HepG2 (cell line): ENCODE results near the gene NFATC2. TPM values are rescaled to one million over a fixed set of nuclear protein-coding genes. Genes with fewer than 3 reads are reported as not detected.
A peak's percentile ranks its signal among the peaks of the same experiment; 100 is the strongest.

Source experiments
- ATAC-seq: fragments of 200-7000 bp; cut with Tn5 transposase; 3 replicates; pipeline ENCODE4 v1.9.1; 2020; ENCODE audit warnings: mild to moderate bottlenecking, moderate library complexity
- BruUV-seq: library from RNA; stranded (reverse); fragments of 400-500 nt; replicated peaks from 2 replicates; lab custom pipeline; 2021; lab: Mats Ljungman, UMichigan
- CTCF ChIA-PET: fragments of 300-600 bp; formaldehyde crosslinking; extraction: SDS; loops from one replicate; lab custom pipeline; 2021; ENCODE audit warnings: low total read pairs, inconsistent platforms, low intra/inter-chr PET ratio; lab: Yijun Ruan, JAX
- POLR2A ChIA-PET: fragments of 350-600 bp; sonication (Branson Sonifier 250); formaldehyde crosslinking; loops from one replicate; lab custom pipeline; 2020; ENCODE audit warnings: antibody characterized with exemption, inconsistent platforms; lab: Yijun Ruan, JAX
- DNase-seq: peaks from one replicate; pipeline ENCODE4 v3.0.0-alpha.2; 2015; ENCODE audit warnings: low spot score
- FAIRE-seq: peaks from 3 replicates; lab custom pipeline; 2011; peaks lifted over from hg19 to GRCh38; lab: Jason Lieb, UNC
- H2AFZ ChIP-seq: one replicate; pipeline ENCODE4 v1.6.1; 2011; ENCODE audit warnings: low read length, inconsistent platforms
- H3K27ac ChIP-seq: fragments of 300-600 bp; 3 replicates; pipeline ENCODE4 v1.8.0; 2011; ENCODE audit warnings: mixed run types, mild to moderate bottlenecking, mixed read lengths, low read length, inconsistent platforms; ENCODE audit not compliant: insufficient read depth; ENCODE audit errors: extremely low read length
- H3K27me3 ChIP-seq, 2 experiments: fragments of 200-600 bp in 1 of 2; 2 replicates in 1 of 2; 3 replicates in 1 of 2; pipeline versions ENCODE4 v1.6.0 to v1.8.0; 2011; ENCODE audit warnings: low read length in 2 of 2, mild to moderate bottlenecking in 2 of 2, moderate library complexity in 2 of 2, inconsistent platforms in 1 of 2; ENCODE audit not compliant: insufficient read depth in 2 of 2, control insufficient read depth in 1 of 2
- H3K36me3 ChIP-seq, 2 experiments: fragments of 200-600 bp in 1 of 2; replicated peaks in 1 of 2; 2 replicates in 1 of 2; 3 replicates in 1 of 2; pipeline versions ENCODE4 v1.5.1 to v1.8.0; 2011; ENCODE audit warnings: low read length in 2 of 2, inconsistent platforms in 1 of 2; ENCODE audit not compliant: insufficient read depth in 2 of 2, control insufficient read depth in 1 of 2
- H3K4me1 ChIP-seq: 2 replicates; pipeline ENCODE4 v1.5.1; 2012; ENCODE audit warnings: low read length, inconsistent platforms; ENCODE audit not compliant: insufficient read depth
- H3K4me2 ChIP-seq: 2 replicates; pipeline ENCODE4 v1.6.0; 2011; ENCODE audit warnings: low read depth, low read length, inconsistent platforms
- H3K4me3 ChIP-seq, 3 experiments: fragments of 200-600 bp in 1 of 3; sonication (generic), shearing (Covaris generic) in 1 of 3; replicated peaks in 1 of 3; 2 replicates each; pipeline ENCODE4 v1.5.1; 2011 to 2016; ENCODE audit warnings: low read length in 3 of 3, inconsistent platforms in 2 of 3, low read depth in 2 of 3, mild to moderate bottlenecking in 2 of 3, control low read depth in 1 of 3, mixed read lengths in 1 of 3; ENCODE audit not compliant: insufficient read depth in 1 of 3
- H3K79me2 ChIP-seq: one replicate; pipeline ENCODE4 v1.6.1; 2011; ENCODE audit warnings: low read length, inconsistent platforms; ENCODE audit not compliant: insufficient read depth
- H3K9ac ChIP-seq: 2 replicates; pipeline ENCODE4 v1.6.0; 2011; ENCODE audit warnings: mild to moderate bottlenecking, low read depth, low read length, inconsistent platforms; ENCODE audit not compliant: insufficient read depth
- H3K9me3 ChIP-seq: 2 replicates; pipeline ENCODE4 v1.5.1; 2012; ENCODE audit warnings: mild to moderate bottlenecking, low read length
- H4K20me1 ChIP-seq: 2 replicates; pipeline ENCODE4 v1.6.0; 2011; ENCODE audit warnings: inconsistent platforms, mild to moderate bottlenecking, low read length, moderate library complexity; ENCODE audit not compliant: insufficient read depth
- AGO2 ChIP-seq: fragments of 200-400 bp; formaldehyde crosslinking; optimal IDR thresholded peaks from 2 replicates; pipeline ENCODE3; 2017; ENCODE audit warnings: mild to moderate bottlenecking, low read depth, low read length, moderate library complexity
- CBFB ChIP-seq: sonication (generic); formaldehyde crosslinking; IDR thresholded peaks from 2 replicates; pipeline ENCODE4 v1.4.0; 2020; ENCODE audit warnings: missing genetic modification reagents
- EZH2 ChIP-seq: conservative IDR thresholded peaks from 2 replicates; pipeline ENCODE4 v1.6.1; 2012; ENCODE audit warnings: mild to moderate bottlenecking, low read depth, low read length, moderate library complexity
- FOXO4 ChIP-seq: sonication (generic); formaldehyde crosslinking; conservative IDR thresholded peaks from 2 replicates; pipeline ENCODE4 v1.8.1; 2023; ENCODE audit warnings: missing genetic modification reagents
- KAT8 ChIP-seq: IDR thresholded peaks from 2 replicates; pipeline ENCODE4 v1.6.1; 2016; ENCODE audit warnings: missing genetic modification reagents, missing compliant biosample characterization
- MAFF ChIP-seq: IDR thresholded peaks from 2 replicates; pipeline ENCODE4 v1.6.1; 2011; ENCODE audit warnings: low read depth, low read length, improper control_type of control experiment
- MAX ChIP-seq: IDR thresholded peaks from 2 replicates; pipeline ENCODE4 v1.6.1; 2012; ENCODE audit warnings: inconsistent platforms
- MBNL3 ChIP-seq: fragments of 250-450 bp; sonication (Bioruptor Pico); conservative IDR thresholded peaks from 2 replicates; pipeline ENCODE4 v1.8.0; 2022; ENCODE audit warnings: mild to moderate bottlenecking, inconsistent platforms
- NCOA1 ChIP-seq: sonication (generic); formaldehyde crosslinking; IDR thresholded peaks from 2 replicates; pipeline ENCODE4 v1.9.0; 2021; ENCODE audit warnings: missing genetic modification reagents
- NONO ChIP-seq, 2 experiments: fragments of 450-650 bp in 1 of 2; sonication (generic) in 1 of 2; formaldehyde crosslinking in 1 of 2; IDR thresholded peaks in 1 of 2; conservative IDR thresholded peaks in 1 of 2; 2 replicates each; pipeline versions ENCODE4 v1.6.1 to v1.8.0; 2017 to 2022; ENCODE audit warnings: mild to moderate bottlenecking in 1 of 2, missing genetic modification reagents in 1 of 2, moderate library complexity in 1 of 2
- PHF20 ChIP-seq: sonication (generic); formaldehyde crosslinking; IDR thresholded peaks from 2 replicates; pipeline ENCODE4 v1.5.0; 2020; ENCODE audit warnings: mild to moderate bottlenecking, missing genetic modification reagents
- SAP130 ChIP-seq: IDR thresholded peaks from 2 replicates; pipeline ENCODE4 v1.6.1; 2016; ENCODE audit warnings: low read depth
- SCMH1 ChIP-seq: sonication (generic); formaldehyde crosslinking; IDR thresholded peaks from 2 replicates; pipeline ENCODE4 v1.9.0; 2021; ENCODE audit warnings: missing genetic modification reagents, mild to moderate bottlenecking, borderline replicate concordance
- TRIM24 ChIP-seq: sonication (generic); formaldehyde crosslinking; IDR thresholded peaks from 2 replicates; pipeline ENCODE4 v1.8.0; 2022; ENCODE audit warnings: mild to moderate bottlenecking, missing genetic modification reagents
- ZBTB21 ChIP-seq: sonication (generic); formaldehyde crosslinking; IDR thresholded peaks from 2 replicates; pipeline ENCODE4 v1.4.0; 2020; ENCODE audit warnings: missing genetic modification reagents
- ZBTB7A ChIP-seq: sonication (generic); formaldehyde crosslinking; IDR thresholded peaks from 2 replicates; pipeline ENCODE4 v1.8.0; 2022; ENCODE audit warnings: mild to moderate bottlenecking, missing genetic modification reagents
- ZFP36L2 ChIP-seq: sonication (generic); formaldehyde crosslinking; IDR thresholded peaks from 2 replicates; pipeline ENCODE4 v1.4.0; 2020; ENCODE audit warnings: missing genetic modification reagents
- ZFP62 ChIP-seq: sonication (generic); formaldehyde crosslinking; IDR thresholded peaks from 2 replicates; pipeline ENCODE4 v1.4.0; 2020; ENCODE audit warnings: missing genetic modification reagents
- ZNF138 ChIP-seq: sonication (generic); formaldehyde crosslinking; IDR thresholded peaks from 2 replicates; pipeline ENCODE4 v1.5.0; 2020; ENCODE audit warnings: mild to moderate bottlenecking, low read depth, missing genetic modification reagents
- ZNF282 ChIP-seq: fragments of 450-650 bp; IDR thresholded peaks from 2 replicates; pipeline ENCODE4 v1.6.1; 2018; ENCODE audit not compliant: partially characterized antibody
- ZNF343 ChIP-seq: sonication (generic); formaldehyde crosslinking; IDR thresholded peaks from 2 replicates; pipeline ENCODE4 v1.4.0; 2020; ENCODE audit warnings: mild to moderate bottlenecking, missing genetic modification reagents
- ZNF496 ChIP-seq: sonication (generic); formaldehyde crosslinking; IDR thresholded peaks from 2 replicates; pipeline ENCODE4 v1.8.1; 2023; ENCODE audit warnings: mild to moderate bottlenecking, moderate library complexity, missing genetic modification reagents; ENCODE audit not compliant: insufficient replicate concordance
- ZNF501 ChIP-seq: sonication (generic); formaldehyde crosslinking; IDR thresholded peaks from 2 replicates; pipeline ENCODE4 v1.5.1; 2020; ENCODE audit warnings: mild to moderate bottlenecking, moderate library complexity, missing genetic modification reagents
- ZNF546 ChIP-seq: sonication (generic); formaldehyde crosslinking; conservative IDR thresholded peaks from 2 replicates; pipeline ENCODE4 v1.8.1; 2023; ENCODE audit warnings: mild to moderate bottlenecking, missing genetic modification reagents
- ZNF577 ChIP-seq: sonication (generic); formaldehyde crosslinking; IDR thresholded peaks from 2 replicates; pipeline ENCODE4 v1.4.0; 2020; ENCODE audit warnings: mild to moderate bottlenecking, low read depth, missing genetic modification reagents, borderline replicate concordance
- ZNF580 ChIP-seq: IDR thresholded peaks from 2 replicates; pipeline ENCODE4 v1.6.1; 2016; ENCODE audit warnings: low read depth, borderline replicate concordance
- ZNF607 ChIP-seq: sonication (generic); formaldehyde crosslinking; IDR thresholded peaks from 2 replicates; pipeline ENCODE4 v1.5.1; 2020; ENCODE audit warnings: missing genetic modification reagents, mild to moderate bottlenecking, borderline replicate concordance
- WGBS: methylation state at CpG from one replicate; pipeline ENCODE4 v1.1.6; 2017; ENCODE audit warnings: low lambda C conversion rate; 5-methylcytosine and 5-hydroxymethylcytosine counted together
- in situ Hi-C: cut with HindIII; loops from 2 replicates; pipeline ENCODE4 v1.10.0; 2017; ENCODE audit warnings: low pct_unique_long_range_greater_than_20kb; ENCODE audit not compliant: extremely low pct_ligation_motif_present
- intact Hi-C: fragments of 100-400 bp; cut with micrococcal nuclease; formaldehyde crosslinking; loops from one replicate; pipeline ENCODE4 v1.10.0; 2022; ENCODE audit not compliant: unreplicated experiment
- polyA plus RNA-seq, 8 experiments: library from polyadenylated mRNA; depleted of rRNA in 3 of 8; stranded (reverse) in 7 of 8; unstranded in 1 of 8; fragments of >200 nt; fragmentation: Illumina TruSeq in 4 of 8; extraction: Trizol in 4 of 8; gene quantifications; 2 replicates each; pipeline versions ENCODE4 v1.2.1 to v1.2.3, GENCODE V29; 2011 to 2016; ENCODE audit warnings: low read depth in 4 of 8, missing spikeins in 1 of 8, mixed read lengths in 1 of 8; ENCODE audit not compliant: insufficient read depth in 1 of 8
- total RNA-seq, 5 experiments: library from RNA; depleted of rRNA; stranded (reverse); fragments of >200 nt; fragmentation: Illumina TruSeq; extraction: Trizol; gene quantifications; 2 replicates each; pipeline ENCODE4 v1.2.3, GENCODE V29; 2016; ENCODE audit warnings: low read depth in 1 of 5

Gene NFATC2
- total and polyA plus RNA-seq, 2 of the 13 experiments (the other 11 are each of a cell fraction or from before 2014, with no cell fraction given) = 1.9 to 3.3 TPM

GRCh38 chr20:51432875-51433274, 109.6 kb downstream of the NFATC2 start (continued):
- TF ChIP-seq ZNF546 (CRISPR knock-in tag) (no peak), ZNF501 (CRISPR knock-in tag) (no peak), MBNL3 (CRISPR knock-in tag) (no peak), CBFB (CRISPR knock-in tag) (no peak), ZNF282 (no peak), ZFP62 (no peak), PHF20 (CRISPR knock-in tag) (no peak), NONO (IDR thresholded peaks at IDR 0.05) (no peak), NONO (CRISPR knock-in tag; conservative IDR thresholded peaks at IDR 0.05) (no peak)

GRCh38 chr20:51432251-51432784, 110.2 kb downstream of the NFATC2 start:
- Histone ChIP-seq H3K4me3 (no peak overlapping the region), H3K4me2 (no peak overlapping the region), H4K20me1 (no peaks in the 10 kb centered on the region), H3K9ac (no peak overlapping the region), H3K4me1 (peaks cover 36% of the 10 kb centered on the region), H2AFZ (no peak overlapping the region), H3K36me3 (peaks cover 11 to 34% of the 10 kb centered on the region in 2 experiments; a peak in 4 of 5 replicates), H3K27me3 (no peaks in the 10 kb centered on the region), H3K9me3 (no peaks in the 10 kb centered on the region), H3K79me2 (no peaks in the 10 kb centered on the region), H3K27ac (no peak overlapping the region)
- FAIRE-seq (no peak), DNase-seq (no peak), ATAC-seq (no peak)
- POLR2A ChIA-PET = no interaction called here
- in situ Hi-C loops = no loop called here
- CTCF ChIA-PET = no interaction called here
- 98% methylated on average over 26 of the region's 27 CpGs for WGBS
- intact Hi-C loops = no loop called here
- BruUV-seq = no TSS peak
- no peak for TF ChIP-seq ZFP36L2
- TF ChIP-seq KAT8 (CRISPR knock-in tag) = no peak
- TF ChIP-seq MAFF = no peak
- TF ChIP-seq NCOA1 (CRISPR knock-in tag) = no peak
- no peak for TF ChIP-seq ZBTB7A
- no peak for TF ChIP-seq ZNF577 (CRISPR knock-in tag)
- TF ChIP-seq ZNF496 (CRISPR knock-in tag) = no peak
- no peak for TF ChIP-seq SAP130 (CRISPR knock-in tag)
- TF ChIP-seq TRIM24 (CRISPR knock-in tag) = no peak
- TF ChIP-seq SCMH1 = no peak
- TF ChIP-seq ZNF343 (CRISPR knock-in tag) = no peak
- no peak for TF ChIP-seq ZNF580 (CRISPR knock-in tag)
- no peak for TF ChIP-seq ZBTB21 (CRISPR knock-in tag)
- no peak for TF ChIP-seq FOXO4
- no peak for TF ChIP-seq MAX
- no peak for TF ChIP-seq ZNF138 (CRISPR knock-in tag)
- TF ChIP-seq AGO2 = peak; percentile 62
- TF ChIP-seq EZH2 = no peak
- TF ChIP-seq ZNF607 (CRISPR knock-in tag) = no peak
